Calu3 (cell line): Measurements from ENCODE around the gene EIF2AK3. TPM values are rescaled to one million over a fixed set of nuclear protein-coding genes. Genes with fewer than 3 reads are reported as not detected.

Experiments
- BruUV-seq: library from RNA; stranded (reverse); fragments of 400-500 nt; replicated peaks from 2 replicates; lab custom pipeline; 2021; lab: Mats Ljungman, UMichigan
- CTCF ChIA-PET: fragments of 300-600 bp; sonication (Branson Sonifier 250); formaldehyde crosslinking; loops from one replicate; lab custom pipeline; 2022; ENCODE audit warnings: antibody characterized with exemption; lab: Charles Lee
- DNase-seq: peaks from one replicate; pipeline ENCODE4 v3.0.0; 2022
- H3K27ac Mint-ChIP-seq: one replicate; pipeline ENCODE4 v1.8.0; 2022; ENCODE audit warnings: mixed read lengths; ENCODE audit not compliant: unreplicated experiment
- H3K27me3 Mint-ChIP-seq: one replicate; pipeline ENCODE4 v1.8.0; 2022; ENCODE audit warnings: mixed read lengths; ENCODE audit not compliant: unreplicated experiment
- H3K36me3 Mint-ChIP-seq: one replicate; pipeline ENCODE4 v1.8.0; 2022; ENCODE audit warnings: mild to moderate bottlenecking, moderate library complexity, mixed read lengths; ENCODE audit not compliant: insufficient read depth, unreplicated experiment
- H3K4me1 Mint-ChIP-seq: one replicate; pipeline ENCODE4 v1.8.0; 2022; ENCODE audit warnings: mild to moderate bottlenecking, low read depth, mixed read lengths; ENCODE audit not compliant: unreplicated experiment
- H3K4me3 Mint-ChIP-seq: one replicate; pipeline ENCODE4 v1.8.0; 2022; ENCODE audit warnings: mild to moderate bottlenecking, low read depth, moderate library complexity, mixed read lengths; ENCODE audit not compliant: unreplicated experiment
- H3K9me3 Mint-ChIP-seq: one replicate; pipeline ENCODE4 v1.8.0; 2022; ENCODE audit warnings: low read depth, mixed read lengths; ENCODE audit not compliant: unreplicated experiment
- intact Hi-C: fragments of 100-400 bp; cut with micrococcal nuclease; formaldehyde crosslinking; loops from one replicate; pipeline ENCODE4 v1.10.0; 2022; ENCODE audit not compliant: unreplicated experiment
- total RNA-seq: library from RNA; stranded (reverse); gene quantifications from 2 replicates; pipeline ENCODE4 v1.2.3, GENCODE V29; 2022
- TF ChIP-seq, protein P1 (sequence below): fragments of 200-600 bp; IDR thresholded peaks from one replicate; pipeline ENCODE4 v1.8.0; 2022; ENCODE audit warnings: antibody characterized with exemption; ENCODE audit not compliant: unreplicated experiment

EIF2AK3 gene
- total RNA-seq, 1 experiment from 2014 or later: 17.4 TPM

DNA sequence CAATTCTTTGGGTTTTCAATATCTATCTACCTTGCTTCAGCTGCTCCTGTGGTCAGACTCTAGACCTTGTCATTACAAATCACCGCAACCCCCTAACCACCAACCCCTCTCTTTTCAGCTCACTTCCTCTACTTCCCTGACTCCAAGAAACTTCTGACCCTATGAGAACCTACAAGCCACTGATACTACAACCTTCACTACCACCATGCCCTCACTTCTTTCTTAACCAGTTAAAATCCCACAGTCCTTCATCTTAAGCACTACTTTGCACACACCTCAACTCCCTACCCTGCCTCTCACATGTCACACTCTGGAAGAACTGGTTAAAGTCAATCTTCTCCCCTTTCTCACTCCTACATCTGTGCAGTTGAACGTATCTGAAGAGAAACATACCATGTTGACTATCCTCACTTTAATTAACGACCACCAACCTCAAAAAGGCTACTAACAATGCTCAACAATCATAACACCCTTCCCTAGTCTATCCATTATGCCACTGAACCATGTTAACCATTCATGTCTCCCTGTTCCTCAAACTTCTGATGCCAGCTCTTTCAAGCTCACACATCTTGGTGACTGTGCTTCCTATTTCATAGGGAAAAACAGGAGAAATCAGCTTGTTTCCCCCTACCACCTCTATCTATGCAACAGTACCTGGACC, 12.6 kb downstream of the EIF2AK3 start:
- Mint-ChIP-seq H3K9me3 (no peaks in the 10 kb centered on the region), H3K36me3 (no peaks in the 10 kb centered on the region), H3K4me3 (no peak overlapping the region), H3K27ac (no peak overlapping the region), H3K27me3 (no peaks in the 10 kb centered on the region), H3K4me1 (no peaks in the 10 kb centered on the region)
- DNase-seq: no peak
- TF ChIP-seq, protein P1, sequence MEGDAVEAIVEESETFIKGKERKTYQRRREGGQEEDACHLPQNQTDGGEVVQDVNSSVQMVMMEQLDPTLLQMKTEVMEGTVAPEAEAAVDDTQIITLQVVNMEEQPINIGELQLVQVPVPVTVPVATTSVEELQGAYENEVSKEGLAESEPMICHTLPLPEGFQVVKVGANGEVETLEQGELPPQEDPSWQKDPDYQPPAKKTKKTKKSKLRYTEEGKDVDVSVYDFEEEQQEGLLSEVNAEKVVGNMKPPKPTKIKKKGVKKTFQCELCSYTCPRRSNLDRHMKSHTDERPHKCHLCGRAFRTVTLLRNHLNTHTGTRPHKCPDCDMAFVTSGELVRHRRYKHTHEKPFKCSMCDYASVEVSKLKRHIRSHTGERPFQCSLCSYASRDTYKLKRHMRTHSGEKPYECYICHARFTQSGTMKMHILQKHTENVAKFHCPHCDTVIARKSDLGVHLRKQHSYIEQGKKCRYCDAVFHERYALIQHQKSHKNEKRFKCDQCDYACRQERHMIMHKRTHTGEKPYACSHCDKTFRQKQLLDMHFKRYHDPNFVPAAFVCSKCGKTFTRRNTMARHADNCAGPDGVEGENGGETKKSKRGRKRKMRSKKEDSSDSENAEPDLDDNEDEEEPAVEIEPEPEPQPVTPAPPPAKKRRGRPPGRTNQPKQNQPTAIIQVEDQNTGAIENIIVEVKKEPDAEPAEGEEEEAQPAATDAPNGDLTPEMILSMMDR: no peak
- intact Hi-C loops: no loop called here
- BruUV-seq: no TSS peak
- CTCF ChIA-PET: no interaction called here

- no peaks in the 10 kb centered on the region for H3K9me3 Mint-ChIP-seq
- CTCF ChIA-PET: no interaction called here
- DNase-seq: no peak
- BruUV-seq: no TSS peak
- TF ChIP-seq, protein P1: no peak
- no peaks in the 10 kb centered on the region for H3K36me3 Mint-ChIP-seq
- no peaks in the 10 kb centered on the region for H3K4me1 Mint-ChIP-seq
- no peak overlapping the region for H3K27ac Mint-ChIP-seq
- H3K27me3 Mint-ChIP-seq: no peaks in the 10 kb centered on the region
- intact Hi-C loops: no loop called here
- no peak overlapping the region for H3K4me3 Mint-ChIP-seq
These were observed 13.3 kb downstream of the EIF2AK3 start for GRCh38 chr2:88613921-88614320.

DNA sequence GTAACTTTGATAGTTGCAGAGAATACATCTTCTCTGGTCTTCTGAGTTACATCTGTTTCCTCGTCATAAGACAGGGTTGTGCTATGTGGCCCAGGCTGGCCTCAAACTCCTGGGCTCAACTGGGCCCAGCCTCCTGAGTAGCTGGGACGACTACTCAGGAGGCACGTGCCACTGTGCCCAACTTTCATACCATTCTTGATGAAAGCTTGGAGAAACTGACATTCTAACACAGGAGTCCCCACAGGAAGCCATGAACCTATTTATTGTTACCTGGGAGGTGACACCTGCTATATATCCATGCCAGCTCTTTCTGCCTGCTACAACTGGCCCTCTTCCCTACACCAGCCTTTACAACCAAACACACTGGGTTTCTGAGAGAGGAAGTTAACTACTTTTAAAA, 19.1 kb downstream of the EIF2AK3 start:
- TF ChIP-seq, protein P1: no peak
- Mint-ChIP-seq H3K27me3 (no peaks in the 10 kb centered on the region), H3K9me3 (no peaks in the 10 kb centered on the region), H3K4me1 (peaks cover 9% of the 10 kb centered on the region), H3K36me3 (no peaks in the 10 kb centered on the region), H3K4me3 (no peak overlapping the region), H3K27ac (no peak overlapping the region)
- BruUV-seq: no TSS peak
- intact Hi-C loops: no loop called here
- DNase-seq: no peak
- CTCF ChIA-PET: no interaction called here

GRCh38 chr2:88607416-88607815, 19.8 kb downstream of the EIF2AK3 start:
- TF ChIP-seq, protein P1: no peak
- CTCF ChIA-PET: no interaction called here
- no TSS peak for BruUV-seq
- no peak for DNase-seq
- Mint-ChIP-seq H3K27ac (no peak overlapping the region), H3K36me3 (no peaks in the 10 kb centered on the region), H3K27me3 (no peaks in the 10 kb centered on the region), H3K4me1 (peaks cover 10% of the 10 kb centered on the region), H3K9me3 (no peaks in the 10 kb centered on the region), H3K4me3 (no peak overlapping the region)
- intact Hi-C loops: no loop called here
